Prostate gland (tissue), 2 donors: ENCODE data around the gene MLLT11.

Experiments
- POLR2A ChIP-seq: fragments of 450-650 bp; IDR thresholded peaks from one replicate; pipeline ENCODE4 v1.6.1; 2016; ENCODE audit warnings: antibody characterized with exemption, mild to moderate bottlenecking
- POLR2AphosphoS5 ChIP-seq: sonication (generic); formaldehyde crosslinking; IDR thresholded peaks from one replicate; pipeline ENCODE4 v1.6.1; 2017; ENCODE audit warnings: antibody characterized with exemption
- TF ChIP-seq, protein P1 (sequence below), 4 experiments: fragments of 200-600 bp in 2 of 4; fragments of 450-650 bp in 2 of 4; sonication (generic) in 2 of 4; IDR thresholded peaks; 1 replicate in 3 of 4; 2 replicates in 1 of 4; pipeline ENCODE4 v1.5.1; 2016 to 2019; ENCODE audit warnings: antibody characterized with exemption in 4 of 4, mild to moderate bottlenecking in 2 of 4, moderate library complexity in 2 of 4

DNA sequence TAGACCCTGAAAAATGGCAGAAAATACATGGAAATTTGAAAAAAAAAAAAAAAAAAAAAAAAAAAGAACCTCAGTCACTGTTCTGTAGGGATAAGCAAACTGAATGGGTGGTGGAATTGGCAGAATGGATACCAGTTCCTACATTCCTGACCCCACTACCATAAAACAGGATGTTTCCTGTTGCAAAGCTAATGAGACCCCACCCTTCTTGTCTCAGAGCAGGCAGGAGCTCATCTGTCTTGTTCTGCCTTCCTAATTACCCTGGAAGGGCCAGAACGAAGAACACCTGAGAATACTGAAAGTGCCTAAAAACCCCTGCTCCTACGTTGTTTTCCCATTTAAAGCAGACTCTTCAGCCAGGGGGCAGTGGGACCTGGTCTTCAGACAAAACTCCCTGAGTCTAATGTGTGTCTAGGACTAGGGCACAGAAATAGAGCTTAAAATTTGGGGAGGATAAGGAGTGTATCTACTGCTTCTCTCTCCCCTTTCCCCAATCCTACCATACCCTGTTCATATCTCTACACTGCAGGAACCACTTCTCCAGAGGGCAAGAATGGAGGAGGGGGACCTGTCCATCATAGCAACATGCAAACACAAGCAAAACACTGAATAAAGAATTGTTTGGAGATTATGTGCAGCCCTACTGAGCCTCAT lies 8.7 kb upstream of the MLLT11 start:
- TF ChIP-seq, protein P1, sequence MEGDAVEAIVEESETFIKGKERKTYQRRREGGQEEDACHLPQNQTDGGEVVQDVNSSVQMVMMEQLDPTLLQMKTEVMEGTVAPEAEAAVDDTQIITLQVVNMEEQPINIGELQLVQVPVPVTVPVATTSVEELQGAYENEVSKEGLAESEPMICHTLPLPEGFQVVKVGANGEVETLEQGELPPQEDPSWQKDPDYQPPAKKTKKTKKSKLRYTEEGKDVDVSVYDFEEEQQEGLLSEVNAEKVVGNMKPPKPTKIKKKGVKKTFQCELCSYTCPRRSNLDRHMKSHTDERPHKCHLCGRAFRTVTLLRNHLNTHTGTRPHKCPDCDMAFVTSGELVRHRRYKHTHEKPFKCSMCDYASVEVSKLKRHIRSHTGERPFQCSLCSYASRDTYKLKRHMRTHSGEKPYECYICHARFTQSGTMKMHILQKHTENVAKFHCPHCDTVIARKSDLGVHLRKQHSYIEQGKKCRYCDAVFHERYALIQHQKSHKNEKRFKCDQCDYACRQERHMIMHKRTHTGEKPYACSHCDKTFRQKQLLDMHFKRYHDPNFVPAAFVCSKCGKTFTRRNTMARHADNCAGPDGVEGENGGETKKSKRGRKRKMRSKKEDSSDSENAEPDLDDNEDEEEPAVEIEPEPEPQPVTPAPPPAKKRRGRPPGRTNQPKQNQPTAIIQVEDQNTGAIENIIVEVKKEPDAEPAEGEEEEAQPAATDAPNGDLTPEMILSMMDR (IDR thresholded peaks at IDR 0.05), result no peak
- no peak for TF ChIP-seq POLR2A
- no peak for TF ChIP-seq POLR2AphosphoS5
